H54 (cell line): ENCODE measurements around the gene CYP2A6.
"Not testable (repeated sequence)": the region's sequence is repeated elsewhere in the genome, so short reads cannot be mapped to it uniquely, and the experiment has no call there.

Experiments used
- DNase-seq: peaks from one replicate; pipeline ENCODE4 v3.0.0; 2011; ENCODE audit warnings: low spot score, mixed read lengths; ENCODE audit not compliant: insufficient read length
- FAIRE-seq: peaks from 3 replicates; lab custom pipeline; 2011; peaks lifted over from hg19 to GRCh38; lab: Jason Lieb, UNC
- POLR2A ChIP-seq: IDR thresholded peaks from 2 replicates; pipeline ENCODE4 v1.6.1; 2011; ENCODE audit warnings: low read depth, mild to moderate bottlenecking, low read length

CYP2A6 gene

GRCh38 chr19:40867701-40868100 is 17.5 kb upstream of the CYP2A6 start:
- DNase-seq (no peak), FAIRE-seq (no peak)
- no peak for TF ChIP-seq POLR2A

- not testable (repeated sequence) for DNase-seq, FAIRE-seq
These were observed 14.7 kb upstream of the CYP2A6 start for GRCh38 chr19:40864739-40865496.

- FAIRE-seq, result no peak
These were observed 12.5 kb upstream of the CYP2A6 start for GRCh38 chr19:40862785-40863184.

GRCh38 chr19:40862333-40862732 is 12.1 kb upstream of the CYP2A6 start:
- no peak for DNase-seq
- no peak for FAIRE-seq
- TF ChIP-seq POLR2A, result no peak

More at GRCh38 chr19:40862785-40863184, 12.5 kb upstream of the CYP2A6 start:
- TF ChIP-seq POLR2A, result no peak
- DNase-seq, result no peak

GRCh38 chr19:40858109-40858508 is 7.9 kb upstream of the CYP2A6 start:
- no peak for TF ChIP-seq POLR2A
- FAIRE-seq (no peak), DNase-seq (no peak)

GRCh38 chr19:40852467-40853152 is 2.4 kb upstream of the CYP2A6 start:
- not testable (repeated sequence) for DNase-seq, FAIRE-seq

- FAIRE-seq, DNase-seq: not testable (repeated sequence)
These were observed 3.5 kb downstream of the CYP2A6 start for GRCh38 chr19:40846722-40847121.

GRCh38 chr19:40843653-40844052 is 6.6 kb downstream of the CYP2A6 start:
- not testable (repeated sequence) for FAIRE-seq, DNase-seq

GRCh38 chr19:40842997-40843652 is 7.1 kb downstream of the CYP2A6 start:
- FAIRE-seq, DNase-seq: not testable (repeated sequence)

GRCh38 chr19:40842012-40842411 is 8.2 kb downstream of the CYP2A6 start:
- FAIRE-seq, DNase-seq: not testable (repeated sequence)

- DNase-seq, FAIRE-seq: not testable (repeated sequence)
These were observed 11.8 kb downstream of the CYP2A6 start for GRCh38 chr19:40838477-40838876.

- FAIRE-seq (no peak), DNase-seq (no peak)
- TF ChIP-seq POLR2A, result no peak
These were observed 13.4 kb downstream of the CYP2A6 start for GRCh38 chr19:40836754-40837429.

GRCh38 chr19:40833728-40834533 is 16.3 kb downstream of the CYP2A6 start:
- not testable (repeated sequence) for DNase-seq, FAIRE-seq

GRCh38 chr19:40832431-40832790 is 17.8 kb downstream of the CYP2A6 start:
- not testable (repeated sequence) for FAIRE-seq, DNase-seq
